Measurements from ENCODE around the gene ABLIM3. TPM values are rescaled to one million over a fixed set of nuclear protein-coding genes. Genes with fewer than 3 reads are reported as not detected.

The ABLIM3 gene
- total and polyA plus RNA-seq, 2 experiments from 2014 or later, result 0.19 to 2.2 TPM

DNA sequence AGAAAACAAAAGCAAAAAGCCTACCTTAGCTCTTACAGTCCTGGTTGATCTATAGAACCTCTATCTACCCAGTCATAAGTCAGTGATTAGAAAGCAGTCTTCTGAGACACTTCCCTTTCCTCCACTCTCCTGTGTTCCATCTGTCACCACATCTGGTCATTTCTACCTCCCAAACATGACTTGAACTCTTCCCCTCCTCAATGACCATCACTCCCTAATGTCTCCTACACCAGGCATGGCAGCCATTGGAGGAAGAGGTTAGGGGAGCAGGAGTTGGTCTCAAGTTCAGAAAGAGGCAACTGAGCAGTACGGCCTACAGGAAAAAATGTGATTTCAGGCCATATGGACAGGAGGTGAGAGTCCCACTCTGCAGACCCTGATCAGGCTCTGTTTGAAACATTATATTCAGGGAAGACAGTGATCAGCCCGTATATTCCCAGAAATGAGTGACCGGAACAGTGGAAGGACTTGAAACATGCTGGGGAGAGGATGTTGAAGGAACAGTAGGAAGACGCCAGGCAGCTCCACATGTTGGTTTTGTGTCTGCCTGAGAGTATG lies 12.0 kb downstream of the ABLIM3 start:
- Histone ChIP-seq H3K4me2 (no peak overlapping the region), H3K27me3 (ENCODE audit: insufficient read depth) (no peaks in the 10 kb centered on the region), H3F3A (replicated peaks; ENCODE audit: low read depth) (no peaks in the 10 kb centered on the region), H2AFZ (peak overlapping the region; percentile 3; the same call in 1 of the 2 replicates), H3K36me3 (ENCODE audit: insufficient read depth) (no peaks in the 10 kb centered on the region), H3K4me3 (no peak overlapping the region), H4K20me1 (replicated peaks; ENCODE audit: insufficient read depth) (no peaks in the 10 kb centered on the region), H3K79me2 (replicated peaks; ENCODE audit: insufficient read depth) (no peaks in the 10 kb centered on the region), H3K4me1 (ENCODE audit: insufficient read depth) (no peaks in the 10 kb centered on the region; the same call in 1 of the 2 replicates), H3K9me2 (ENCODE audit: insufficient read depth) (0 out of 2 replicates have a peak, but pooled peaks cover 3% of the 10 kb centered on the region), H3K27ac (ENCODE audit: low read depth) (no peak overlapping the region)
- TF ChIP-seq EZH2phosphoT487 (IDR thresholded peaks at IDR 0.05; ENCODE audit: unreplicated experiment), result no peak
- TF ChIP-seq, protein P1, sequence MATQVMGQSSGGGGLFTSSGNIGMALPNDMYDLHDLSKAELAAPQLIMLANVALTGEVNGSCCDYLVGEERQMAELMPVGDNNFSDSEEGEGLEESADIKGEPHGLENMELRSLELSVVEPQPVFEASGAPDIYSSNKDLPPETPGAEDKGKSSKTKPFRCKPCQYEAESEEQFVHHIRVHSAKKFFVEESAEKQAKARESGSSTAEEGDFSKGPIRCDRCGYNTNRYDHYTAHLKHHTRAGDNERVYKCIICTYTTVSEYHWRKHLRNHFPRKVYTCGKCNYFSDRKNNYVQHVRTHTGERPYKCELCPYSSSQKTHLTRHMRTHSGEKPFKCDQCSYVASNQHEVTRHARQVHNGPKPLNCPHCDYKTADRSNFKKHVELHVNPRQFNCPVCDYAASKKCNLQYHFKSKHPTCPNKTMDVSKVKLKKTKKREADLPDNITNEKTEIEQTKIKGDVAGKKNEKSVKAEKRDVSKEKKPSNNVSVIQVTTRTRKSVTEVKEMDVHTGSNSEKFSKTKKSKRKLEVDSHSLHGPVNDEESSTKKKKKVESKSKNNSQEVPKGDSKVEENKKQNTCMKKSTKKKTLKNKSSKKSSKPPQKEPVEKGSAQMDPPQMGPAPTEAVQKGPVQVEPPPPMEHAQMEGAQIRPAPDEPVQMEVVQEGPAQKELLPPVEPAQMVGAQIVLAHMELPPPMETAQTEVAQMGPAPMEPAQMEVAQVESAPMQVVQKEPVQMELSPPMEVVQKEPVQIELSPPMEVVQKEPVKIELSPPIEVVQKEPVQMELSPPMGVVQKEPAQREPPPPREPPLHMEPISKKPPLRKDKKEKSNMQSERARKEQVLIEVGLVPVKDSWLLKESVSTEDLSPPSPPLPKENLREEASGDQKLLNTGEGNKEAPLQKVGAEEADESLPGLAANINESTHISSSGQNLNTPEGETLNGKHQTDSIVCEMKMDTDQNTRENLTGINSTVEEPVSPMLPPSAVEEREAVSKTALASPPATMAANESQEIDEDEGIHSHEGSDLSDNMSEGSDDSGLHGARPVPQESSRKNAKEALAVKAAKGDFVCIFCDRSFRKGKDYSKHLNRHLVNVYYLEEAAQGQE (IDR thresholded peaks at IDR 0.05; ENCODE audit: unreplicated experiment), result no peak
- TF ChIP-seq JUNB (IDR thresholded peaks at IDR 0.05; ENCODE audit: unreplicated experiment), result no peak
- TF ChIP-seq CTCF (conservative IDR thresholded peaks at IDR 0.05; ENCODE audit: low read depth in 2 of 2), result no peak
- H3K27ac Mint-ChIP-seq, result no peak overlapping the region
- no peaks in the 10 kb centered on the region for H3K27me3 Mint-ChIP-seq (ENCODE audit: insufficient read depth, low read depth, poor library complexity)
- no peaks in the 10 kb centered on the region for H3K4me1 Mint-ChIP-seq
- H3K36me3 Mint-ChIP-seq (ENCODE audit: low read depth), result no peaks in the 10 kb centered on the region
- H3K9me3 Mint-ChIP-seq, result no peaks in the 10 kb centered on the region
- ATAC-seq, result no peak
- no peak overlapping the region for H3K4me3 Mint-ChIP-seq
- no peak for DNase-seq (ENCODE audit: low spot score)

DNA sequence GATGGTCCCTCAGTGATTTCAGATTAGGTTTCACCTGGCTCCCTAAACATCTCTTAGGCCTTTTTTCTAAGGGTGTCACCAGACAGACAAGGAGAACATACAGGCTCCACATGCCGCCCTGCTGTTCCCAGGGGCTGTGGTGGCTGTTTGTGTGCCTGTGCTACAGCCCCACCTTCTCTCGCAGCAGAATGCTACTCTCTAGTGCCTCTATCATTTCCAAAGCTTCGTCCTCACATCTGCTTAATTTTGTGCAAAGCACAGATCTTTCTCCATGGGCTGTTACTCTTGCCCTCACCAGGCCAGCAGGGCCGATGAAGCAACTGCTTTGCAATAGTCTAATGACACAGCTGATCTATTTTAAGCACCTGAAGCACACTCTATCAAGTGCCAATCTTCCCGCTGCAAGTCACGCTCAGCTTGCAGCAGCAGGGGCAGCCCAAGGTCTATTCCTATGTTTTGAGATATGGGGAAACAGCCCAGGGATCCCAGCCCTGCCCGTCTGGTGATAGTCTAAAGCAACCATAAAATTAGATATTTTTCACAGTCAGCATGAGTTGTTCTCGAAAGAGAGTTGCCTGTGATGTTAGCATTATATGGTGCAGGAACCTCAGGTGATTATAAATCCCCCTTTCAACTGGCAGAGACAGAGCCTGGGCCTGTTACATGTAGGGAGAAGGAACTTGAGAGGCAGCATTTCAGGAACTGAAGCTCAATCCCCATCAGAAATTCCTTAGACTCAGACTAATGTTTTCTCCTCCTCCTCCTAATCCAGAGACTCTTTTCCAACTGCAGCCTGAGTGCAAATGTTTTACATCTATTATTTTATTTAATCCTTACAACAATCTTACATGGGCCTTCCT lies 12.7 kb downstream of the ABLIM3 start:
- Histone ChIP-seq H3K27me3 (ENCODE audit: insufficient read depth) (no peaks in the 10 kb centered on the region), H3K27ac (ENCODE audit: low read depth) (no peak overlapping the region), H3K4me1 (ENCODE audit: insufficient read depth) (no peaks in the 10 kb centered on the region; the same call in 1 of the 2 replicates), H3K79me2 (replicated peaks; ENCODE audit: insufficient read depth) (no peaks in the 10 kb centered on the region), H4K20me1 (replicated peaks; ENCODE audit: insufficient read depth) (no peaks in the 10 kb centered on the region), H2AFZ (peak overlapping the region; percentile 3; the same call in 1 of the 2 replicates), H3K4me3 (no peak overlapping the region), H3K9me2 (ENCODE audit: insufficient read depth) (0 out of 2 replicates have a peak, but pooled peaks cover 3% of the 10 kb centered on the region), H3K4me2 (no peak overlapping the region), H3K36me3 (ENCODE audit: insufficient read depth) (no peaks in the 10 kb centered on the region), H3F3A (replicated peaks; ENCODE audit: low read depth) (no peaks in the 10 kb centered on the region)
- no peak overlapping the region for H3K4me3 Mint-ChIP-seq
- no peaks in the 10 kb centered on the region for H3K9me3 Mint-ChIP-seq
- H3K27ac Mint-ChIP-seq, result no peak overlapping the region
- ATAC-seq, result no peak
- no peaks in the 10 kb centered on the region for H3K36me3 Mint-ChIP-seq (ENCODE audit: low read depth)
- H3K4me1 Mint-ChIP-seq, result no peaks in the 10 kb centered on the region
- no peak for DNase-seq (ENCODE audit: low spot score)
- no peaks in the 10 kb centered on the region for H3K27me3 Mint-ChIP-seq (ENCODE audit: insufficient read depth, low read depth, poor library complexity)
- no peak for TF ChIP-seq EZH2 (IDR thresholded peaks at IDR 0.05; ENCODE audit: low read depth, unreplicated experiment)
- no peak for TF ChIP-seq NANOG (IDR thresholded peaks at IDR 0.05; ENCODE audit: borderline replicate concordance)
- TF ChIP-seq EZH2phosphoT487 (IDR thresholded peaks at IDR 0.05; ENCODE audit: unreplicated experiment), result no peak
- TF ChIP-seq CREB1 (CRISPR knock-in tag; IDR thresholded peaks at IDR 0.05; ENCODE audit: low read depth), result no peak
- TF ChIP-seq JUNB (IDR thresholded peaks at IDR 0.05; ENCODE audit: unreplicated experiment), result no peak
- TF ChIP-seq CTCF (conservative IDR thresholded peaks at IDR 0.05; ENCODE audit: low read depth in 2 of 2), result no peak

All from GM23338 (cell line).